CD4-positive, CD25-positive, alpha-beta regulatory T cell (primary cell): ENCODE data around the gene ATP6V1E1. TPM values are rescaled to one million over a fixed set of nuclear protein-coding genes. Genes with fewer than 3 reads are reported as not detected.
"Not testable (repeated sequence)": the region's sequence is repeated elsewhere in the genome, so short reads cannot be mapped to it uniquely, and the experiment has no call there.

ENCODE experiments used
- ATAC-seq, 2 donors: fragments of 150-1000 bp; cut with Tn5 transposase; one replicate each; pipeline ENCODE4 v1.10.0; 2021; ENCODE audit warnings: low read depth in 2 of 2, moderate number of reproducible peaks in 2 of 2, moderate library complexity in 1 of 2
- DNase-seq, 3 donors: peaks; one replicate each; pipeline versions ENCODE4 v3.0.0 to v3.0.0-alpha.2; 2012 to 2022; ENCODE audit warnings: mixed read lengths in 1 of 3
- H3K27ac ChIP-seq: one replicate; pipeline ENCODE4 v1.7.0; 2013; ENCODE audit warnings: mild to moderate bottlenecking, low read length; ENCODE audit not compliant: insufficient read depth, poor library complexity, severe bottlenecking
- H3K27me3 ChIP-seq: one replicate; pipeline ENCODE4 v1.7.0; 2013; ENCODE audit warnings: low read length; ENCODE audit not compliant: control insufficient read depth, insufficient read depth
- H3K36me3 ChIP-seq: one replicate; pipeline ENCODE4 v1.7.0; 2013; ENCODE audit warnings: mild to moderate bottlenecking, low read length, moderate library complexity; ENCODE audit not compliant: control insufficient read depth, insufficient read depth
- H3K4me1 ChIP-seq: 2 replicates; pipeline ENCODE4 v1.7.0; 2013; ENCODE audit warnings: mild to moderate bottlenecking, low read length; ENCODE audit not compliant: insufficient read depth, control insufficient read depth, poor library complexity, severe bottlenecking
- H3K4me3 ChIP-seq: one replicate; pipeline ENCODE4 v1.7.0; 2013; ENCODE audit warnings: low read depth, mild to moderate bottlenecking, low read length, moderate library complexity
- H3K9me3 ChIP-seq, 2 experiments: 1 replicate in 1 of 2; 2 replicates in 1 of 2; pipeline ENCODE4 v1.7.0; 2013; ENCODE audit warnings: low read length in 2 of 2, mild to moderate bottlenecking in 1 of 2, moderate library complexity in 1 of 2; ENCODE audit not compliant: control insufficient read depth in 2 of 2
- H3K27ac Mint-ChIP-seq, 3 donors: one replicate each; pipeline ENCODE4 v1.8.0; 2020 to 2022; ENCODE audit warnings: mild to moderate bottlenecking in 3 of 3, mixed read lengths in 3 of 3, moderate library complexity in 2 of 3
- H3K27me3 Mint-ChIP-seq: one replicate; pipeline ENCODE4 v1.8.0; 2022; ENCODE audit warnings: mild to moderate bottlenecking, mixed read lengths
- H3K36me3 Mint-ChIP-seq: one replicate; pipeline ENCODE4 v1.8.0; 2020; ENCODE audit warnings: mixed read lengths
- H3K4me1 Mint-ChIP-seq, 4 donors: one replicate each; pipeline ENCODE4 v1.8.0; 2020 to 2022; ENCODE audit warnings: mixed read lengths in 4 of 4, mild to moderate bottlenecking in 1 of 4
- H3K4me3 Mint-ChIP-seq, 4 donors: one replicate each; pipeline ENCODE4 v1.8.0; 2020 to 2022; ENCODE audit warnings: mild to moderate bottlenecking in 4 of 4, mixed read lengths in 4 of 4, moderate library complexity in 3 of 4
- H3K9me3 Mint-ChIP-seq, 7 donors: one replicate each; pipeline ENCODE4 v1.8.0; 2020 to 2022; ENCODE audit warnings: mixed read lengths in 7 of 7, mild to moderate bottlenecking in 3 of 7, moderate library complexity in 2 of 7
- polyA plus RNA-seq, 4 donors: library from polyadenylated mRNA; unstranded; fragments of 300-500 nt; fragmentation: Illumina TruSeq; gene quantifications; one replicate each; pipeline ENCODE4 v1.2.3, GENCODE V29; 2021
- total RNA-seq: library from RNA; stranded (reverse); gene quantifications from one replicate; pipeline ENCODE4 v1.2.3, GENCODE V29; 2022

Gene ATP6V1E1
- total and polyA plus RNA-seq, 5 donors from 2014 or later, result 68.6 to 138 (median 124) TPM

DNA sequence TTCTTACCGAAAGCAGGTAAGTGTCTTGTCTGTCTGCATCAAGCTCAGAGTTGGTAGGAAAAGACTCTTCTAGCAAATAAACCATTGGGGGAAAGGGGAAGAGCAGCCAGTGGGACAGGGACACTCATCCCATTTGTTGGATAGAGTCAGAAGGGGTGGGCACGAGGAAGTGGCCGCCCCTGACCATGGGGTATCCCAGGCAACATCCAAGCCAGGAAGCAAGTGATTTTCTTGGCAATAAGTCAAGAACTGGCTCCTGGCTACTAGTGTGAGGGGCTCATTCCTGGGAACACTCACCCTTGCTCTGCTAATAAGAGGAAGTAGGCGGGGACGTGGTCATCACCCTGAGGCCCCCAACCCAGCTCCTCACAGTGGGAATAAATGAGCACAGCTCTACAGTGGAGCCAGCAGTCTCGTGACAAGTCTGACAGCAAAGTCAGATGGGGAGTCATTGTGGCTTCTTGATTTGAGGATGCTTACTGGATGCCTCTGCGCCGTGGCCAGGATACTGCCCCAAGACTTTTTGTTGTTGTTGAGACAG, 58.5 kb downstream of the ATP6V1E1 start:
- Histone ChIP-seq H3K4me3 (no peak overlapping the region), H3K27ac (no peak overlapping the region), H3K4me1 (no peaks in the 10 kb centered on the region), H3K27me3 (no peaks in the 10 kb centered on the region), H3K36me3 (no peaks in the 10 kb centered on the region), H3K9me3 (no peaks in the 10 kb centered on the region)
- Mint-ChIP-seq H3K27me3 (peaks cover 6% of the 10 kb centered on the region), H3K27ac (no peak overlapping the region), H3K36me3 (no peaks in the 10 kb centered on the region), H3K4me3 (no peak overlapping the region), H3K4me1 (no peaks in the 10 kb centered on the region), H3K9me3 (no peaks in the 10 kb centered on the region)
- DNase-seq, result no peak
- ATAC-seq, result no peak

DNA sequence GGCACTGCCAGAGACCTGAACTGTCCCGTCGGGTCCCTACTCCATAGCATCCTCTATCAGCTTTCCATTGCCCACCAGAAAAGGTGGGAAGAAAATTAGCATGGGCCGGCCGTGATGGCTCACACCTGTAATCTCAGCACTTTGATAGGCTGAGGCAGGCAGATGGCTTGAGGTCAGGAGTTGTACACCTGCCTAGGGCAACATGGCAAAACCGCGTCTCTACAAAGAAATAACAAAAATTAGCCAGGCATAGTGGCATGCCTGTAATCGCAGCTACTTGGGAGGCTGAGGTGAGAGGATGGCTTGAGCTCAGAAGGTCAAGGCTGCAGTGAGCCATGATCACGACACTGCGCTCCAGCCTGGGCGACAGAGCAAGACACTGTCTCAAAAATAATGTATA, 61.8 kb downstream of the ATP6V1E1 start:
- ATAC-seq, result no peak
- Mint-ChIP-seq H3K4me1 (no peaks in the 10 kb centered on the region), H3K4me3 (no peak overlapping the region), H3K27me3 (peaks cover 11% of the 10 kb centered on the region), H3K27ac (no peak overlapping the region), H3K36me3 (no peaks in the 10 kb centered on the region), H3K9me3 (no peaks in the 10 kb centered on the region)
- no peaks in the 10 kb centered on the region for H3K9me3 ChIP-seq
- no peak overlapping the region for H3K27ac ChIP-seq
- H3K36me3 ChIP-seq, result no peaks in the 10 kb centered on the region
- H3K4me1 ChIP-seq, result no peaks in the 10 kb centered on the region
- no peak for DNase-seq
- no peaks in the 10 kb centered on the region for H3K27me3 ChIP-seq
- H3K4me3 ChIP-seq, result no peak overlapping the region

DNA sequence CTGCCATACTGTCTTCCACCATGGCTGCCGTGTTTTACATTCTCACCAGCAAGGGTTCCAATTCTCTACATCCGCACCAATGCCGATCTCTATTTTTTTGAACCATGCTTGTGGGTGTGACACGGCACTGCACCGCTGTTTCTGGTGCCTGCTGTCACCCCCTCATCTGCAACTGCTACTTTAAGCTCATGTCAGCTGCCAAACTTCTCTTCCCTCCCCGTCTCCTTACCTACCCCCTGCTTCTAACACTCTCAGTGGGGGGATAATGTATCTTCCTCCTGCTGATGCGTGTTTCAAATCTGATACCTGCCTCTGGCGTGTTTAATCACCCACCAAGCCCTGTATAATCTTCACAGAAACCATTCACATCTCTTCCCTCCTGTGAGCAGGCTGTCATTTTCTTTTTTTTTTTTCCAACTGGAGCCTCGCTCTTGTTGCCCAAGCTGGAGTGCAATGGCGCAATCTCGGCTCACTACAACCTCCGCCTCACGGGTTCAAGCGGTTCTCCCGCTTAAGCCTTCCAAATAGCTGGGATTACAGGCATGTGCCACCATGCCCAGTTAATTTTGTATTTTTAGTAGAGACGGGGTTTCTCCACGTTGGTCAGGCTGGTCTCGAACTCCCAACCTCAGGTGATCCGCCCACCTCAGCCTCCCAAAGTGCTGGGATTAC, 62.4 kb downstream of the ATP6V1E1 start:
- peaks cover 11% of the 10 kb centered on the region for H3K27me3 Mint-ChIP-seq
- not testable (repeated sequence) for H3K27me3 ChIP-seq, H3K4me3 Mint-ChIP-seq, ATAC-seq, H3K36me3 Mint-ChIP-seq, H3K4me1 Mint-ChIP-seq, H3K9me3 ChIP-seq, H3K4me1 ChIP-seq, H3K4me3 ChIP-seq, DNase-seq, H3K27ac Mint-ChIP-seq, H3K27ac ChIP-seq, H3K36me3 ChIP-seq, H3K9me3 Mint-ChIP-seq

DNA sequence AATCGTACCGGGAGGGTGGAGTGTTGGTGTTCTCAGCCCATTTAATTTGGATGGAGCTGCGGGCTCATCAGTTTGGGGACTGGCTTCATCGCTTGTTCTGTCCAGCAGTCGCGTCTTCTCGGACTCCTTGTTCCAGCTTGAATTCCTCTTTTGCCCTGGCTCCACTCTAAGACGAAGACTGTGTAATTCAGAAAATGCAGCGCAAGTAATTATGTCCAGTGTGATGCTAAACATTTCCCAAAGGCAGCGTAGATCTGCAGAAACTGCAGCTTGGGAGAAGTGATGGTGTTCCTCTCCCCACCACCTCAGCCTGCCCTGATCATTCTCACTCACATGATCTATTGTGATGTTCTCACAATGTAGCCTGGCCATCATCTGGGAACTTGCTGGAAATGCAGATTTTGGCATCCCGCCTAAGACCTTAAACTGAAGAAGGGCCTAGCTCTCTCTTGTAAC, 64.6 kb downstream of the ATP6V1E1 start:
- Histone ChIP-seq H3K36me3 (no peaks in the 10 kb centered on the region), H3K27me3 (no peaks in the 10 kb centered on the region), H3K9me3 (no peaks in the 10 kb centered on the region), H3K4me1 (no peaks in the 10 kb centered on the region), H3K27ac (no peak overlapping the region), H3K4me3 (no peak overlapping the region)
- Mint-ChIP-seq H3K4me3 (no peak overlapping the region), H3K27ac (no peak overlapping the region), H3K4me1 (no peaks in the 10 kb centered on the region), H3K36me3 (no peaks in the 10 kb centered on the region), H3K27me3 (peaks cover 11% of the 10 kb centered on the region), H3K9me3 (no peaks in the 10 kb centered on the region)
- DNase-seq (no peak), ATAC-seq (no peak)

DNA sequence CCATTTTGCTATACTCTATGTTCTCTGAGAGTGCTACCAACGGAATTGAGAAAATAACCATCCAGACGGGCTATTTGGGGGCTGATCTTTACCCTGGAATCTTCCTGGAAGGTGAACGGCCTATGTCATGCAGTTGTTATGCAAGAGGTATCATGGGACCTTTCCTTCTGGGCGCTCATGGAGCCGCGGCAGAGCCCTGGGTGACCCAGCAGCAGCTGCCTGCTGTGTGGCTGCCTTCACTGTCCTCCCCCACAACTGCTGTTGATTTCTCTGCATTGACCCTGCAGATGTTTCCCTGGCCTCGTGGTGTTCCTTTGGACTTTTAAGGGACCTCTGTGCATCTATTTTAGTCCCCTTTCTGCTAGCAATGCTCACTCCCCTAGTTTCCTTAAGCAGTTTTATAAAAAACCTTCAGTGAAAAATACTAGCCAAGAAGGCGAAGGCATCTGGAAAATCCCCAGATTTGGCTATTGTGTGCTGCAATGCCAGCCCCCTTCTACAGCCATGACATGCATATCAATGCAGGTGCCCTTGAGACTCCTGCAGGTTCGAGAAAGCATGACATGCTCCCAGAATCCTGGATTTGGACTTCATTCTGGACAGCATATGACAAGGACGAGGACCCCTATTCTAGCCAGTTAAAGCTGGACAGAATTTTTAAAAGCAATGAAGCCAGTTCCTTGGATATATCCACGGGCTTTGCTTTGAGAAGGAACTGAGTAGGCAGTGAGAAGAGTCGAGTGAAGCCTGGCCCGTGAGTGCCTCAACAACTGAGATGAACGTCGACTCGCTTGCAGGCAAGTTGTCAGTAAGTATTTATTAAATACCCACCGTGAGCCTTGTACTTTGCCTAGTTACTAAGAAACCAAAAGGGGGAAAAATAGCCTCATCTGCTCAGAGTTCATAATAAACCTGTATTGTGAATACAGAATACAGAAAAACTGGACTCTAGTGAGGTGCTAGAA, 65.4 kb downstream of the ATP6V1E1 start, which contains the start of gene SLC25A18:
Gene SLC25A18 (plus strand): TSS at position 593 of the 965 bp plus-strand sequence. CDS start 16,447 bp downstream, outside the sequence.
- DNase-seq (no peak), ATAC-seq (no peak)
- Mint-ChIP-seq H3K4me3 (no peak within 1 kb of the TSS), H3K36me3 (no peaks in the 10 kb centered on the region), H3K27me3 (peaks cover 11% of the 10 kb centered on the region), H3K4me1 (no peaks in the 10 kb centered on the region), H3K9me3 (no peaks in the 10 kb centered on the region), H3K27ac (no peak within 1 kb of the TSS)
- Histone ChIP-seq H3K4me3 (no peak within 1 kb of the TSS), H3K36me3 (no peaks in the 10 kb centered on the region), H3K4me1 (no peaks in the 10 kb centered on the region), H3K9me3 (no peaks in the 10 kb centered on the region), H3K27me3 (no peaks in the 10 kb centered on the region), H3K27ac (no peak within 1 kb of the TSS)

DNA sequence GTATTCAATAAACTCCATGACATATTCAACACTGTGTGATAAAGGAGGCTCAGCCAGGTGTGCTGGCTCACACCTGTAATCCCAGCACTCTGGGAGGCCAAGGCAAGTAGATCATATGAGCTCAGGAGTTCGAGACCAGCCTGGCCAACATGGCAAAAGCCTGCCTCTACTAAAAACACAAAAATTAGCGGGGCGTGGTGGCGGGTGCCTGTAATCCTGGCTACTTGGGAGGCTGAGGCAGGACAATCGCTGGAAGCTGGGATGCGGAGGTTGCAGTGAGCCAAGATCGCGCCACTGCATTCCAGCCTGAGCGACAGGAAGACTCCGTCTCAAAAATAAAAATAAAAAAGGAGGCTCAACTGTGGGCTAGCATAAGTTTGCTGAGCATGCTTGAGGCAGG, 69.4 kb downstream of the ATP6V1E1 start:
- H3K27ac ChIP-seq, result no peak overlapping the region
- Mint-ChIP-seq H3K27ac (no peak overlapping the region), H3K4me1 (no peaks in the 10 kb centered on the region), H3K4me3 (no peak overlapping the region), H3K36me3 (no peaks in the 10 kb centered on the region), H3K27me3 (peaks cover 6% of the 10 kb centered on the region), H3K9me3 (no peaks in the 10 kb centered on the region)
- H3K27me3 ChIP-seq, result no peaks in the 10 kb centered on the region
- H3K4me3 ChIP-seq, result no peak overlapping the region
- ATAC-seq (no peak), DNase-seq (no peak)
- H3K9me3 ChIP-seq, result no peaks in the 10 kb centered on the region
- H3K4me1 ChIP-seq, result no peaks in the 10 kb centered on the region
- no peaks in the 10 kb centered on the region for H3K36me3 ChIP-seq

DNA sequence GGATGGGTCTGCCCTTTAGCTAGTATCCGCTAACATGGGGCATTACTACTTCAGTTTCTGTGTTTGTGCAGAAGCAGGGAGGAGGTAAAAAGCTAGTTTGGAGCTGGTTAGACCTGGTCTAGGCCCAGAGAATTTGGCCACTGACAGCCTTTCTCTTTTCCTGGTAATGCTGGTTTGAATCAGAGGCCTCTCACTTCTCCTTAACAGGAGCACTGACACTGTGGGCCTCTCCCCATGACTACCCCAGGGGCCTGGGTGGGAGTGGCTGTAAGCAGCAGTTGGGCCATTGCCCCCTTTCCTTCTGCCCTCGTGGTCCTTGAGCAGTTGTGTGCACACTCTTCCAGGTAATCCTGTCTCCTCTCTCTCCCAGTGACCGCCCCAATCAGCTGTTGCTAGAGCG, 73.7 kb downstream of the ATP6V1E1 start:
- peaks cover 0 to 2% (median 0%) of the 10 kb centered on the region in 7 donors for H3K9me3 Mint-ChIP-seq
- no peaks in the 10 kb centered on the region for H3K4me1 ChIP-seq
- H3K27me3 ChIP-seq, result peaks cover 3% of the 10 kb centered on the region
- no peaks in the 10 kb centered on the region for H3K36me3 ChIP-seq
- H3K36me3 Mint-ChIP-seq, result no peaks in the 10 kb centered on the region
- H3K27ac ChIP-seq, result no peak overlapping the region
- no peaks in the 10 kb centered on the region for H3K4me1 Mint-ChIP-seq
- H3K9me3 ChIP-seq, result no peaks in the 10 kb centered on the region
- no peak overlapping the region for H3K4me3 ChIP-seq
- peaks cover 4% of the 10 kb centered on the region for H3K27me3 Mint-ChIP-seq
- no peak for DNase-seq
- ATAC-seq, result no peak
- H3K27ac Mint-ChIP-seq, result no peak overlapping the region
- no peak overlapping the region for H3K4me3 Mint-ChIP-seq
